Fibroblast of mammary gland (primary cell): ENCODE results near the gene RAPGEF4.

Experiments used
- DNase-seq: peaks from one replicate; pipeline ENCODE4 v3.0.0-alpha.2; 2010; ENCODE audit warnings: low read depth
- H3K4me3 ChIP-seq: 2 replicates; pipeline ENCODE4 v1.5.1; 2011; ENCODE audit warnings: low read depth, mild to moderate bottlenecking, low read length, moderate library complexity; ENCODE audit not compliant: control insufficient read depth
- TF ChIP-seq, protein P1 (sequence below): conservative IDR thresholded peaks from 2 replicates; pipeline ENCODE4 v1.5.1; 2011; ENCODE audit warnings: low read depth, low read length, inconsistent platforms; ENCODE audit not compliant: control insufficient read depth, insufficient read depth

The RAPGEF4 gene

DNA sequence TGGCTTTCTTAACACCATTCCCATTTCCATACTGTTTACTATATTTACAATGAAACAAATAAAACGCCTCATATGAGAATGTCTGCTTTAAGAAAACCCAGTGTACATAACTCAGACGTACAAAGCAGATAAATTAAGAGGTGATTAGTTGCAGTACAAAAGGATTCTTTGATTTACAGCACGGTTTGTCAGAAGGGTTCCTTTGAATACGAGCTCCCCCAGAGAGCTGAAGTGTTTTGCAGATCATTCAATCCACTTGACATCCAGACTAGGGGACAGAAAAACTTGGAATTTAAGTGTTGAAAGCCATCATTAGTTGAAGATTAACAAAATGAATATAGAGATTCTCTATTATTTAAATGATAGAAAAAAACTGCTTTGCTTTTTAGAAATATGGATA, 72.5 kb downstream of the RAPGEF4 start:
- DNase-seq, result no peak
- H3K4me3 ChIP-seq, result no peak overlapping the region
- TF ChIP-seq, protein P1, sequence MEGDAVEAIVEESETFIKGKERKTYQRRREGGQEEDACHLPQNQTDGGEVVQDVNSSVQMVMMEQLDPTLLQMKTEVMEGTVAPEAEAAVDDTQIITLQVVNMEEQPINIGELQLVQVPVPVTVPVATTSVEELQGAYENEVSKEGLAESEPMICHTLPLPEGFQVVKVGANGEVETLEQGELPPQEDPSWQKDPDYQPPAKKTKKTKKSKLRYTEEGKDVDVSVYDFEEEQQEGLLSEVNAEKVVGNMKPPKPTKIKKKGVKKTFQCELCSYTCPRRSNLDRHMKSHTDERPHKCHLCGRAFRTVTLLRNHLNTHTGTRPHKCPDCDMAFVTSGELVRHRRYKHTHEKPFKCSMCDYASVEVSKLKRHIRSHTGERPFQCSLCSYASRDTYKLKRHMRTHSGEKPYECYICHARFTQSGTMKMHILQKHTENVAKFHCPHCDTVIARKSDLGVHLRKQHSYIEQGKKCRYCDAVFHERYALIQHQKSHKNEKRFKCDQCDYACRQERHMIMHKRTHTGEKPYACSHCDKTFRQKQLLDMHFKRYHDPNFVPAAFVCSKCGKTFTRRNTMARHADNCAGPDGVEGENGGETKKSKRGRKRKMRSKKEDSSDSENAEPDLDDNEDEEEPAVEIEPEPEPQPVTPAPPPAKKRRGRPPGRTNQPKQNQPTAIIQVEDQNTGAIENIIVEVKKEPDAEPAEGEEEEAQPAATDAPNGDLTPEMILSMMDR, result no peak

DNA sequence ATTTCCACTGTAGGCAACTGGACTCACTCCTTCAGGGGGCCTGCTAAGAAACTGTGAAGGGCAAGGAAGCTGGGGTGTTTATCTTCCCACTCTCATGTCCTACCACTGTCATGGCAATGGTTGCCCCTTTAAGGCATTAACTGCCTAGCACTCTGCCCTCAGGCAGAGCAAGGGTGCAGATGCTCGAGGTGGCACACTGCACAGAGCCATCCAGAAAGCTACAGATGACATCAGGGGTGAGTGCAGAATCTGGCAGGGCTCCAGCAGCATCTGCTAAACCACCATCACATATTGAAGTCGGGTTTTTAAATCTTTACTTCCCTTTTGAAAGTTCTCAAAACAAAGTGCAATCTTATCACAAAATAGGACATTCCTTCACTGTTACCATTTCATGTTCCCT, 75.4 kb downstream of the RAPGEF4 start:
- no peak overlapping the region for H3K4me3 ChIP-seq
- TF ChIP-seq, protein P1, result no peak
- no peak for DNase-seq

DNA sequence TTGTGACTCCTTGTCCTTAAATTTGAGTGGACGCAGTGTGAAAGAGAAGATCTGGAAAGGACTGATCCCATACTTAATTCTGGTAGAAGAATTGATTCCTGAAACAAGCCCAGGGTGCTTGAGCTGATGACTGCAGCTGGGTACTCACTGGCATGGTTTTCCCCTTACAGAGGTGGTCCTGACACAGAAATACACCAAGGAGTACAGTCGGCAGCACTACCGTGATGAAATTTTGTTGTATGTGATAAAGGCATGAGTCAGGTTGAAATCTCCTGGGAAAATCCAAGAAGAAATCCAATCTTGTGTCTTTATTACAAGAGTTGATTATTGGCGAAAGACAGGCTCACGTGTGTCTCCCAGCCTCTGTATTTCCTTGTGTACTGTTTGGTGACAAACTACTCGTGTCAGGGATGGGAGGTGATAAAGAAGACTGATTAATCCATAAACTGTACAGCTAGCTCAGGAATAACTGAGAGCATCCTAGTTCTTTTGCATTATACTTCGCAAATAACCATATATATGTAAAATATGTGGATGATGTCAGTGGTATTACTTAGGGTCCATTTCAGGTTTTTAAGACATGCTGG, 76.6 kb downstream of the RAPGEF4 start:
- TF ChIP-seq, protein P1, result no peak
- DNase-seq, result no peak
- no peak overlapping the region for H3K4me3 ChIP-seq

DNA sequence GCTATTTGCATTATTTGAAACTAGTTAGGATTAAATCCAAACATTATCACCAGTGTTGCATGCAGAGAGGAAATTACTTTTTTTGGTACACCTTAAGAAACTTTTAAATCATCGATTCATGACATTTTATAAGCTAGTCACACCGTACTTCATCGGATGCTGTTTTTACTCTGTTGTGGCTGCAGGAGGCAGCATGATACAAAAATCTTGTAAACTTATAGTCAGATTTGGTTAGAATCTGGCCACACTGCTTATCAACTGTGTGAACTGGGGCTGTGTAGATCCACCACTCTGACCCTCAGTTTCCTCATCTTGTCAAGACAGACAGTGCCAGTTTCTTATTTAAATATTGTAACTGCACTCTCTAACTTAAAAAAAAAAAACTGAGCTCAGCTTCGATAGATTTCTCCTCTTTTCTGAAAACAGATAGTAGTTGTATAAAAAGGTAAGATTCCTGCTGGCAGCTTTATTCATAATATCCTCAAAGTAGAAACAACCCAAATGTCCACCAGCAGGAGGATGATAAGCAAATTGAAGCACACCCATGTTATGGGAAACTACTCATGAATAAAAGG, 77.8 kb downstream of the RAPGEF4 start:
- peak; percentile 45 for DNase-seq
- TF ChIP-seq, protein P1, result peak; percentile 57
- H3K4me3 ChIP-seq, result no peak overlapping the region

DNA sequence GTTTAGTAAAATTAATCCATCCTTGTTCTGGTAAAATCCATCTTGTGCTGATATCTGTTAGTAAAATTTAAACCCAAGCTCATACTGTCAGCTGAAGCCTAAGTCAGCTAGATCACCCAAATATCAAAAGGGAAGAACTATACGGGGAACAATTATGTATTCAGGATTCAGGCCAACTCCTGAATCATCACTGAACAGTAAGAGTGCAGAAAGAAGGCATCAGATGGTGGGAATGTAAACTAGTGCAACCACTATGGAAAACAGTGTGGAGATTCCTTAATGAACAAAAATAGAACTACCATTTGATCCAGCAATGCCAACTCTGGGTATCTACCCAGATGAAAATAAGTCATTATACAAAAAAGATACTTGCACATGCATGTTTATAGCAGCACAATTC, 81.8 kb downstream of the RAPGEF4 start:
- H3K4me3 ChIP-seq, result no peak overlapping the region
- TF ChIP-seq, protein P1, result no peak
- DNase-seq, result peak; percentile 30

DNA sequence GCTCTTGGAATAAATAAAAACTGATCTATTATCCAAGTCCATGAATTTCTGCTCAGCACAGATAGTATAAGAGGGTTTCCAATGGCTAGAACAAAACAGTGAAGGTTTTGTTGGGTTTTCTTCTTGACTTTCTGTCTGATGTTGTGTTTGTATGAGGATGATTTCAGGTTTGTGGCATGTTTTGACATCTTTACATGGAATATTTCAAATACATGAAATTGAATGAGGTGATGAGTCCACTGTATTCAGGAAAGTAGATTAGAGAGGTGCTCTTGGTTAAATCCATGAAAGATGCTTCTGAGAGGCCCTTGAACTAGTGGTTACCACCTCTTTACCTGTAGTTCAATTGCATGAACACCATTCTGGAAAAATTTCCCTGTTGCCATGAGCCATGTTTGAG, 84.3 kb downstream of the RAPGEF4 start:
- no peak for DNase-seq
- TF ChIP-seq, protein P1, result no peak
- H3K4me3 ChIP-seq, result no peak overlapping the region
